ENCODE results near the gene BANP.

The BANP gene

GRCh38 chr16:88045820-88046303, 94.6 kb downstream of the BANP start:
- Histone ChIP-seq H3K4me3 (ENCODE audit: low read length in 2 of 2) (no peak overlapping the region), H4K8ac (ENCODE audit: low read depth, low read length) (no peak overlapping the region), H3K79me1 (ENCODE audit: low read depth, low read length) (peaks cover 3% of the 10 kb centered on the region), H3K4me1 (ENCODE audit: control insufficient read depth in 2 of 2, insufficient read depth in 1 of 2, low read depth in 1 of 2, low read length in 2 of 2) (peaks cover 0 to 2% of the 10 kb centered on the region in 2 donors), H3K4me2 (ENCODE audit: insufficient read depth, low read length, poor library complexity, severe bottlenecking) (no peak overlapping the region), H3K18ac (ENCODE audit: low read length) (no peak overlapping the region), H2AK5ac (ENCODE audit: low read depth, low read length) (no peak overlapping the region), H3K27ac (replicated peaks; ENCODE audit: low read length) (no peak overlapping the region), H3K23ac (ENCODE audit: low read depth, low read length, poor library complexity) (no peak overlapping the region), H2BK5ac (ENCODE audit: low read length) (no peak overlapping the region), H3K4ac (ENCODE audit: low read length) (no peak overlapping the region), H2BK120ac (ENCODE audit: low read depth, low read length) (no peak overlapping the region), H3K27me3 (ENCODE audit: control insufficient read depth in 3 of 3, insufficient read depth in 3 of 3, low read depth in 1 of 3, low read length in 3 of 3) (no peaks in the 10 kb centered on the region), H3K9ac (ENCODE audit: low read depth, low read length, poor library complexity) (no peak overlapping the region), H2BK12ac (ENCODE audit: low read length) (no peak overlapping the region), H3K36me3 (replicated peaks in 1 of 2; ENCODE audit: control insufficient read depth in 2 of 2, insufficient read depth in 2 of 2, low read length in 2 of 2) (peaks cover 3 to 20% of the 10 kb centered on the region in 2 donors), H2AFZ (ENCODE audit: low read length) (no peak overlapping the region), H4K91ac (ENCODE audit: low read depth, low read length, poor library complexity) (no peak overlapping the region), H3K9me3 (replicated peaks in 1 of 2; ENCODE audit: control insufficient read depth in 2 of 2, insufficient read depth in 1 of 2, low read depth in 1 of 2, low read length in 2 of 2) (no peaks in the 10 kb centered on the region), H2BK15ac (ENCODE audit: low read length) (no peak overlapping the region), H3K14ac (ENCODE audit: low read length) (peak overlapping the region; percentile 82)
- no CpG with 5 or more reads among the region's 18 CpGs for WGBS, 2 donors (ENCODE audit: extremely low coverage in 2 of 2, insufficient read length in 2 of 2, insufficient replicate concordance in 1 of 2)
- no peak for DNase-seq (ENCODE audit: low spot score)

GRCh38 chr16:88047462-88047861, 96.2 kb downstream of the BANP start:
- H2BK120ac ChIP-seq (ENCODE audit: low read depth, low read length): no peak overlapping the region
- H3K9me3 ChIP-seq (replicated peaks in 1 of 2; ENCODE audit: control insufficient read depth in 2 of 2, insufficient read depth in 1 of 2, low read depth in 1 of 2, low read length in 2 of 2): peaks cover 0 to 2% of the 10 kb centered on the region in 2 donors
- H2BK15ac ChIP-seq (ENCODE audit: low read length): no peak overlapping the region
- H3K4me2 ChIP-seq (ENCODE audit: insufficient read depth, low read length, poor library complexity, severe bottlenecking): no peak overlapping the region
- H3K27ac ChIP-seq (replicated peaks; ENCODE audit: low read length): no peak overlapping the region
- no peak overlapping the region for H3K9ac ChIP-seq (ENCODE audit: low read depth, low read length, poor library complexity)
- H3K23ac ChIP-seq (ENCODE audit: low read depth, low read length, poor library complexity): no peak overlapping the region
- no peak overlapping the region for H3K14ac ChIP-seq (ENCODE audit: low read length)
- H3K18ac ChIP-seq (ENCODE audit: low read length): no peak overlapping the region
- no peak overlapping the region for H2BK5ac ChIP-seq (ENCODE audit: low read length)
- no peak overlapping the region for H2AFZ ChIP-seq (ENCODE audit: low read length)
- H3K79me1 ChIP-seq (ENCODE audit: low read depth, low read length): peaks cover 3% of the 10 kb centered on the region
- H3K27me3 ChIP-seq (ENCODE audit: control insufficient read depth in 3 of 3, insufficient read depth in 3 of 3, low read depth in 1 of 3, low read length in 3 of 3): no peaks in the 10 kb centered on the region
- WGBS, 2 donors (ENCODE audit: extremely low coverage in 2 of 2, insufficient read length in 2 of 2, insufficient replicate concordance in 1 of 2): no CpG with 5 or more reads among the region's 3 CpGs
- no peak for DNase-seq (ENCODE audit: low spot score)
- H3K4me3 ChIP-seq (ENCODE audit: low read length in 2 of 2): no peak overlapping the region
- H2AK5ac ChIP-seq (ENCODE audit: low read depth, low read length): no peak overlapping the region
- no peak overlapping the region for H2BK12ac ChIP-seq (ENCODE audit: low read length)
- H4K8ac ChIP-seq (ENCODE audit: low read depth, low read length): no peak overlapping the region
- H3K4me1 ChIP-seq (ENCODE audit: control insufficient read depth in 2 of 2, insufficient read depth in 1 of 2, low read depth in 1 of 2, low read length in 2 of 2): peaks cover 0 to 2% of the 10 kb centered on the region in 2 donors
- H4K91ac ChIP-seq (ENCODE audit: low read depth, low read length, poor library complexity): no peak overlapping the region
- peaks cover 7 to 30% of the 10 kb centered on the region in 2 donors for H3K36me3 ChIP-seq (replicated peaks in 1 of 2; ENCODE audit: control insufficient read depth in 2 of 2, insufficient read depth in 2 of 2, low read length in 2 of 2)
- no peak overlapping the region for H3K4ac ChIP-seq (ENCODE audit: low read length)

GRCh38 chr16:88048985-88049384, 97.8 kb downstream of the BANP start:
- no peak overlapping the region for H4K8ac ChIP-seq (ENCODE audit: low read depth, low read length)
- no peak overlapping the region for H2BK12ac ChIP-seq (ENCODE audit: low read length)
- H2BK120ac ChIP-seq (ENCODE audit: low read depth, low read length): no peak overlapping the region
- peaks cover 4 to 6% of the 10 kb centered on the region in 2 donors for H3K9me3 ChIP-seq (replicated peaks in 1 of 2; ENCODE audit: control insufficient read depth in 2 of 2, insufficient read depth in 1 of 2, low read depth in 1 of 2, low read length in 2 of 2)
- H3K23ac ChIP-seq (ENCODE audit: low read depth, low read length, poor library complexity): no peak overlapping the region
- no peak overlapping the region for H3K4ac ChIP-seq (ENCODE audit: low read length)
- H2AK5ac ChIP-seq (ENCODE audit: low read depth, low read length): no peak overlapping the region
- no peaks in the 10 kb centered on the region for H3K4me1 ChIP-seq (ENCODE audit: control insufficient read depth in 2 of 2, insufficient read depth in 1 of 2, low read depth in 1 of 2, low read length in 2 of 2)
- H3K27me3 ChIP-seq (ENCODE audit: control insufficient read depth in 3 of 3, insufficient read depth in 3 of 3, low read depth in 1 of 3, low read length in 3 of 3): no peaks in the 10 kb centered on the region
- H3K4me2 ChIP-seq (ENCODE audit: insufficient read depth, low read length, poor library complexity, severe bottlenecking): no peak overlapping the region
- H2BK5ac ChIP-seq (ENCODE audit: low read length): no peak overlapping the region
- WGBS, 2 donors (ENCODE audit: extremely low coverage in 2 of 2, insufficient read length in 2 of 2, insufficient replicate concordance in 1 of 2): no CpG with 5 or more reads among the region's 15 CpGs
- no peak overlapping the region for H3K14ac ChIP-seq (ENCODE audit: low read length)
- DNase-seq (ENCODE audit: low spot score): no peak
- H3K79me1 ChIP-seq (ENCODE audit: low read depth, low read length): peaks cover 3% of the 10 kb centered on the region
- H4K91ac ChIP-seq (ENCODE audit: low read depth, low read length, poor library complexity): no peak overlapping the region
- no peak overlapping the region for H2AFZ ChIP-seq (ENCODE audit: low read length)
- H2BK15ac ChIP-seq (ENCODE audit: low read length): no peak overlapping the region
- H3K27ac ChIP-seq (replicated peaks; ENCODE audit: low read length): no peak overlapping the region
- no peak overlapping the region for H3K9ac ChIP-seq (ENCODE audit: low read depth, low read length, poor library complexity)
- H3K4me3 ChIP-seq (ENCODE audit: low read length in 2 of 2): no peak overlapping the region
- H3K18ac ChIP-seq (ENCODE audit: low read length): no peak overlapping the region
- H3K36me3 ChIP-seq (replicated peaks in 1 of 2; ENCODE audit: control insufficient read depth in 2 of 2, insufficient read depth in 2 of 2, low read length in 2 of 2): peaks cover 13 to 34% of the 10 kb centered on the region in 2 donors

GRCh38 chr16:88049561-88050545, 98.6 kb downstream of the BANP start:
- Histone ChIP-seq H3K4me1 (ENCODE audit: control insufficient read depth in 2 of 2, insufficient read depth in 1 of 2, low read depth in 1 of 2, low read length in 2 of 2) (no peaks in the 10 kb centered on the region), H3K27ac (replicated peaks; ENCODE audit: low read length) (no peak overlapping the region), H4K8ac (ENCODE audit: low read depth, low read length) (peak overlapping the region; percentile 43), H2AK5ac (ENCODE audit: low read depth, low read length) (no peak overlapping the region), H2BK5ac (ENCODE audit: low read length) (no peak overlapping the region), H3K36me3 (replicated peaks in 1 of 2; ENCODE audit: control insufficient read depth in 2 of 2, insufficient read depth in 2 of 2, low read length in 2 of 2) (peaks cover 13 to 34% of the 10 kb centered on the region in 2 donors), H2BK15ac (ENCODE audit: low read length) (no peak overlapping the region), H3K4ac (ENCODE audit: low read length) (no peak overlapping the region), H3K4me2 (ENCODE audit: insufficient read depth, low read length, poor library complexity, severe bottlenecking) (no peak overlapping the region), H4K91ac (ENCODE audit: low read depth, low read length, poor library complexity) (no peak overlapping the region), H3K9ac (ENCODE audit: low read depth, low read length, poor library complexity) (no peak overlapping the region), H3K4me3 (ENCODE audit: low read length in 2 of 2) (no peak overlapping the region), H2AFZ (ENCODE audit: low read length) (no peak overlapping the region), H3K27me3 (ENCODE audit: control insufficient read depth in 3 of 3, insufficient read depth in 3 of 3, low read depth in 1 of 3, low read length in 3 of 3) (no peaks in the 10 kb centered on the region), H2BK12ac (ENCODE audit: low read length) (no peak overlapping the region), H3K23ac (ENCODE audit: low read depth, low read length, poor library complexity) (no peak overlapping the region), H3K14ac (ENCODE audit: low read length) (no peak overlapping the region), H3K79me1 (ENCODE audit: low read depth, low read length) (peaks cover 5% of the 10 kb centered on the region), H3K18ac (ENCODE audit: low read length) (no peak overlapping the region), H3K9me3 (replicated peaks in 1 of 2; ENCODE audit: control insufficient read depth in 2 of 2, insufficient read depth in 1 of 2, low read depth in 1 of 2, low read length in 2 of 2) (peaks cover 4 to 6% of the 10 kb centered on the region in 2 donors), H2BK120ac (ENCODE audit: low read depth, low read length) (no peak overlapping the region)
- DNase-seq (ENCODE audit: low spot score): no peak
- WGBS, 2 donors (ENCODE audit: extremely low coverage in 2 of 2, insufficient read length in 2 of 2, insufficient replicate concordance in 1 of 2): no CpG with 5 or more reads among the region's 25 CpGs

Measured in neuronal stem cell (in vitro differentiated cells).